Nucleus accumbens (tissue), 56 donors: ENCODE data around the gene POLD3.
"Not testable (repeated sequence)": the region's sequence is repeated elsewhere in the genome, so short reads cannot be mapped to it uniquely, and the experiment has no call there.

ENCODE experiments used
- DNase-seq, 56 donors: peaks; one replicate each; lab custom pipeline; 2025; lab: John Stamatoyannopoulos, UW

The POLD3 gene

GRCh38 chr11:74581954-74582547 is 10.3 kb upstream of the POLD3 start:
- DNase-seq, result no peak

GRCh38 chr11:74583024-74583624 is 9.3 kb upstream of the POLD3 start:
- DNase-seq, result no peak

GRCh38 chr11:74590492-74590891 is 1.9 kb upstream of the POLD3 start:
- DNase-seq, result not testable (repeated sequence)

DNA sequence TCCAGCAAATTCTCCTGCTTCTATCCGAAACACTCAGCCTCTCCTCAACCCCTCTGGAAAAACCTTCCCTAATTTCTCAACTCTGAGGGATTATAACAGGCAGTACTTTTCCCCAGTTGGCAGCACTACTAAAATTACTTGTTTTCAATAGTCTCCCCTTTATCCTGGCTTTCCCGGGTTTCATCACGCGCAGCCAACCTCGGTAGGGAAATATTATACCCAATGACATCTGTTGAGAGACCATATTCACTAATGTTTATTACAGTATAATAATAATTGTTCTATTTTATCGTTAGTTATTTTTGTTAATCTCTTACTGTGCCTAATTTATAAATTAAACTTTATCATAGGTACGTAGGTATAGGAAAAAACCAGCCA is 330 bp upstream of the POLD3 start:
- peak in 1 of 56 donors; percentile 36 for DNase-seq

GRCh38 chr11:74593463-74593862 is 1.1 kb downstream of the POLD3 start:
- no peak for DNase-seq

DNA sequence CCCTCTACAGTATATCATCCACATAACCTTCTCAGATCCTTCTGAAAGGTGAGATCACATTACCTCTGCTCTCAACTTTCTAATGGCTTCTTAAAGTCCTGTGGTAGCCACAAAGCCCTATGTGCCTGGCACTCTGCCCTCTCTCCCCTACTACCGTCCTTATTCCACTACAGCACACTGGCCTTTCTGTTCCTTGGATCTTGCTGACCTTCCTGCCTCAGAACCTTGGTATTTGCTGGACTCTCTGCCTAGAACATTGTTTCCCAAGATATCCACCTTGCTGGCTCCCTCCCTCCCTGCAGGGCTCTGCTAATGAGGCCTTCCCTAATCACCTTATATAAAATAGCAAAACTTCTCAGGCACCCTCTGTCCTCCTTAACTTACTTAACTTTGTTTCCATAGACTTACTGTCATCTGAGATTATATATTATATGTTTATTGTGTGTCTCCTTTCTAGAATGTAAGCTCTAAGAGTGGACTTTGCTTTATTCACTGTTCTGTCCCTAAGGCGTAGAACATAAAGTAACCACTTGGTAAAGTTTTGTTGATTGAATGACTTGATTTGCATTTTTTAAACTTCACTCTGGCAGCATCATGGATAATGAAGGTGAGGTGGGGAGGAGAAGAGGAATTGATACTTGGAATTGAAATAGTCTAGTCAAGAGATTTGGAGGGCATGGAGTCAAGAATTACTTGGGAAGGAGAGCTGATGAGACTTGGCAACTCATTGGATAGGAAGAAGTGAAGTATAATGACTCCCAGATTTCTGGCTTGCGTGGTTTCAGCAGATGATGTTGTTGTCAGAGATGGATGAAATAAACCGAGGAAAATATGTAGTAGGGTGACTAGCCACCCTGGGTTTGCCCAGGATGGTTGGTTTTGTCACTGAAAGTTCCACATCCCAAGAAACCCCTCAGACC is 10.5 kb downstream of the POLD3 start:
- no peak for DNase-seq

GRCh38 chr11:74603845-74604244 is 11.5 kb downstream of the POLD3 start:
- DNase-seq, result no peak

GRCh38 chr11:74604311-74604710 is 11.9 kb downstream of the POLD3 start:
- no peak for DNase-seq

GRCh38 chr11:74605403-74605802 is 13.0 kb downstream of the POLD3 start:
- no peak for DNase-seq

DNA sequence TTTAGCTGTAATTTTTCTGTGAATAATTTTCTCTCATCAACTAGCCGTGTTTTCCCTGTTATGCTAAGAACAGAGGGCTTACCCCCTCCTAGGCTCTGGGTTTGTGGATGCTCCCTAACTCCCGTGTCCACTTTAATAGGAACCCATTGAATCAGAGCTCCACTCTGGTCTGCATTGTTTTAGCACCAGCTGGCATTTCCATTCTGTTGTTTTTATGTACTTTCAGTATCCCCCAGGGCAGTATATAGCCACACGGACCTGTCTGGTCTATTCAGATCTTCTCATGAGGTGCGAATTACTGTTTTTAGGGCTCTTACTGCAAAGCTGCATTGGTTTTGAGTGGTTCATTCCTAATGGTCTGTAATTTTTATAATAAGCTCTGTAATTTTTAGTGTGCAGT is 16.0 kb downstream of the POLD3 start:
- DNase-seq, result no peak

DNA sequence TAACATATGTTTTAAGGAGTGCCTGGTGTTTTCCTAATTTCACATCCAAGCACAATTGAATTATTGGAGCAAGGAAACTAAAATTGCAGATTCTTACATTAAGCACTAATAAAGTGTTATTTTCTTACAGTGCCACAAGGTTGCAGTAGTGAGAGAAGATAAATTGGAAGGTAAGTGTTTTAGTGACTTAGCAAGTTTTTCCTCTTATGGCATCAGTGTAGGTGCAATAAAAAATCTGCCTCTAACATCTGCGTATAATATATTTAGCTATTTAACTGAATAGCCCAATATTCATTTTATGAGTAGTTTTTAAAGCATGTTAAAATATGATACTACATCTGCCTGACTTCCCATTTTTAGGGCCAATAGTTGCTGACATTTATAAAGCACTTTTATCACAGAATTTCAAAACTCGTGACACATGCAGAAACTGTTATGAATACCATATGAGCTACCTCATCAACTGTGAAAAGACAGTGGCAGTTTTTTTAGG is 19.0 kb downstream of the POLD3 start:
- no peak for DNase-seq

DNA sequence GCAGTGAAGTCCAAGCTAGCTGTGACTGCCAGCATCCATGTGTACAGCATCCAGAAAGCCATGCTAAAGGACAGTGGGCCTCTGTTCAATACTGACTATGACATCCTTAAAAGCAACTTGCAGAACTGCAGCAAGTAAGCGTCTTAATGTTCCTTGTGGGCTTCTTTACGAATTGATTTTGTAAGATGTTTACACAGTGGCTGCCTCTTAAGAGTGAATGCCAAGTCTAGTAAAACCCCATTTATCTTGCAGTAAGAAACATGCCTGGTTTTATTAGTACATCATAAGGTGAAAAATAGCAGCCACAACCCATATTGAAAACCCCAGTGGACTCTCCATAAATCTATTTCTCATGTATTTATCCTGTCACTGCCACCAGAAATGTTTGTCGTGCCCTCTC is 20.5 kb downstream of the POLD3 start:
- DNase-seq, result no peak

DNA sequence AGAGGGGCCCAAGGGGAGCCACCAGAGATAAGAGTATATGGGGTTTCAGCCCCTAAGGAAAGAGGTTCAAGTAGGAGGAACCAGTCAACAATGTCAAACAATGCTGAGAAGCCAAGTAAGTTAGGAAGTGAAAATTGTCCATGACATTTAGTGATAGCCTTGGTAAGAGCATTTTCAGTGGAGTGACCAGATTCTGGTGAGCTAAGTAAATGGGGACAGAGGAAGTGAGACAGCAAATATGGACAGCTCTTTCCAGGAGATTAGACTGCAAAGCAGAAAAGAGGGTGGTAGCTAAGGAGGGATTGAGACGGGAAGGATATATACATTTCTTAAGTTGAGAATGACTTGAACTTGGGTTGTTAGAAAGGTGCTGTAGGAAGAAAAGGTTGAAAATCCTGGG is 22.9 kb downstream of the POLD3 start:
- DNase-seq, result no peak

GRCh38 chr11:74615988-74616387 is 23.6 kb downstream of the POLD3 start:
- no peak for DNase-seq

DNA sequence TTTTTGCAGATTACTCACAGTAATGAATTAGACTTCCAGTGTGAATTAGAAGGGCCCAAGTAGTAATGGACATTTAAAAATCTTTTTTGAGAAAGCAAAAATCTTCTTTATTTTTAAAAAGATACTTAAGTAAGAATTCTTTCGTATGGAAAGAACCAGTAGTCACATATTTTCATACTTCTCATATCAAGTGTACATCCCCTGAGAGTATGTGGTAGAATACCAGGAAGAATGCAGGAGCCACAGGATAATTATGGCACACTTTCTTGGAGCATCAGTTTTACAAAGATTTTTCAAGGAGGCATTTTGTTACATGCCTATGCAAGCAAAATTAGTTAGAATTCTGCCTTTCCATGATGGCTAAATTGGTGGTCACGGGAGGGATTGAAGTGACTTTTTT is 28.1 kb downstream of the POLD3 start:
- DNase-seq, result no peak

DNA sequence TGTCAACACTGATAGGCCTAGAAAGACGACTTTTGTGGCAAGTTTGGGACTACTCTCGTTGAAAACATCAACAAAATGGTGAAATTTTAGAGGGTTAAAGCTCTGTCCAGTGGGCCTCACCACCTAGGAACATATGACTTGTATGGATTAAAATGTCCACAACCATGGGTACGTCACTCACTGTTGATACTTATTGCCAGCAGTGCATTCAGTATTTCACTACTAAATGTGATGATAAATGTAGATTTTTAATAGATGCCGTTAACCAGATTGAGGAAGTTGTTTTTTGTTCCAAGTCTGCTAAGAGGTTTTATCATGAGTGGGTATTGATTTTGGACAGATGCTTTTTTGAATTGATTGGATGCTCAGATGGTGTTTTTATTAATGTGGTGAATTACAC is 33.7 kb downstream of the POLD3 start:
- no peak for DNase-seq

GRCh38 chr11:74626604-74627003 is 34.2 kb downstream of the POLD3 start:
- DNase-seq, result no peak

DNA sequence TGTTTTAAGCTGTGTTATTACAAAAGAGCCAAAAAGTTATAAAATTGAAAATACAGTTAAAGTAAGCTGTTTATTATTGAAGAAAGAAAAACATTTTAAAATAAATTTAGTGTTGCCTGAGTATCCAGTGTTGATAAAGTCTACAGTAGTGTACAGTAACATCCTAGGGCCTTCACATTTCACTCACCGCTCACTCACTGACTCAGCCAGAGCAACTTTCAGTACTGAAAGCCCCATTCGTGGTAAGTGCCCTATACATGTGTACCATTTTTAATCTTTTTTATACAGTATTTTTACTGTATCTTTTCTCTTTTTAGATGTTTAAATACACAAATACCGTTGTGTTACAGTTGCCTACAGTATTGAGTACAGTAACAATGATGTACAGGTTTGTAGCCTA is 35.0 kb downstream of the POLD3 start:
- no peak for DNase-seq

DNA sequence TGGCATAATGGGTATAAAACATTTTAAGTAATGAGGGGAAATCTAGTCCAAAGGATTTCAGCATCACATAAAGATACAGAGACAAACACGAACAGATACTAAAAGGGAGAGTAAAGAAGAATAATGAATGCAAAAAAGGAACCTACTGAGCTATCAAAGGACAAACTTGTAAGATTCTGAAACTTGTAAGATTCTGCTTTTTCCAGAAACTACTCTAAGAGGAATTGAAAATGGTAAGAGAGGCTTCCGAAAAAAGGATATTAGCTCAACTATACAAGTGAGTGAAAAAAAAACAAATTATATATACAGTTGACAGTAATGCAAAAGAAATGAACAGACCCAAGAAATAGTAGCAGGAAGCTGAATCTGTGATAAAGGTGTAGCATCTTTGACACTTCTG is 37.7 kb downstream of the POLD3 start:
- DNase-seq, result no peak

DNA sequence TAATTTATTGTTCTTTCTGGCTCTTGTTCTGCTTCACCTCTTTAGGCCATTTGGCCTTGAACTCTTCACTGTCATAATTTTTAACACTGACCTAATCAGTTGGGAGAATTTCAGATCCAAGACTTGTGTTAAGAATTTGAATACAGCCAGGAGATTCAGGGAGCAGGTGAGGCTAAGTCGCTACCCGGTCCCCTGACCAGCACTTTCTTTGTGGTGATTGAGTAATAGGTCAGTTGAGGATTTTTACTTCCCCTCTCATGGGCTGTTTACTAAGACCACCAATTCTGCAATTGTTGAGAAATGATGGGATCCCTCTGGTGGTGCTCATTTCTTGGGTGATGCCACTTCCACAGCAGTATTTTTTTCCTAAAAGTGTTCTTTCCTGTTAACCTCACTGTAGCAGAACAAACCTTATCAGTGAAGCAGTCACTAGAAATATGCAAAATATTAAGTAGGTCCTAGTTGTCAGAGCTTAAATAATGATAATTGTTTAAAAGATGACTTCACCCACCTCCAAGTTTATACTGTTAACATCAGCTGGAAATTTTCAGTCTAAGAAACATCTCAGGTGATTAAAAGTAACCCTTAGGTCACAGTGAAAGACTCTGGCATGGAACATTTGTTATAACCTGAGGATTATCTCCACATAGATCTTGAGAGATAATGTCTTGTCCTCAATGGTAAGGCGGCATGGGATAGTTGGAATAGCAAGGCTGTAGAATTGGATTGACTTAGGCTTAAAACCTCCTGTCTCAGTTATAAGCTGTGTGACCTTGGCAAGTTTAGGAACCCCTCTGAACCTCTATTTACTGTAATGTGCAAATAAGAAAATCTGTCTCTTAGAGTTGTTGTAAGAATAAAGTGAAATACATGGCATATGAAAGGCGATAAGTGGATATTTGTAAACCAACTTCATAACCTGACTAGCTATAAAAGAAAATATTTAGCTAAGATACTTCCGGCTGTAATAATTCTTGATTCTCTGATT is 41.3 kb downstream of the POLD3 start:
- no peak for DNase-seq
